Medulla oblongata (tissue), 1 donor: ENCODE data around the gene SAMD13.
"Not testable (repeated sequence)": the region's sequence is repeated elsewhere in the genome, so short reads cannot be mapped to it uniquely, and the experiment has no call there.

Experiments used
- DNase-seq: peaks from one replicate; pipeline ENCODE4 v3.0.0-alpha.2; 2015; ENCODE audit errors: extremely low spot score

Gene SAMD13

DNA sequence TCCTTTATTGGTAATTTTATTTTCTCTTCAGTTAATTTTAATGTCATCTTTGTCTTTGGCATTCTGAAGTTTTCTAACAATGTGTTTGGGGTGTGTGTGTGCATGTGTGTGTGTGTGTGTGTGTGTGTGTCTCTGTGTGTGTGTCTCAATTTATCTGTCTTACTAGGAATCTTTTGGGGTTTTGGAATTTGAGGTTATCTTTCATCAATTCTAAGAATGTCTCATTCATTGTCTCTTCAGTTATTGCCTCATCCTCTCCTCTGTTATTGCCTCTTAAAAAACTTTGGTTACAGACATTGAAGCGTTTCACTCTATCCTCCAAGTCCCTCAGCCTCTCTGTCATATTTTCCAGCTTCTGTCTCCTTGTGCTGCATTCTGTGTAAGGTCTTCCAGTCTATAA, 18.1 kb upstream of the SAMD13 start:
- no peak for DNase-seq

GRCh38 chr1:84286071-84286470, 15.4 kb upstream of the SAMD13 start:
- no peak for DNase-seq

DNA sequence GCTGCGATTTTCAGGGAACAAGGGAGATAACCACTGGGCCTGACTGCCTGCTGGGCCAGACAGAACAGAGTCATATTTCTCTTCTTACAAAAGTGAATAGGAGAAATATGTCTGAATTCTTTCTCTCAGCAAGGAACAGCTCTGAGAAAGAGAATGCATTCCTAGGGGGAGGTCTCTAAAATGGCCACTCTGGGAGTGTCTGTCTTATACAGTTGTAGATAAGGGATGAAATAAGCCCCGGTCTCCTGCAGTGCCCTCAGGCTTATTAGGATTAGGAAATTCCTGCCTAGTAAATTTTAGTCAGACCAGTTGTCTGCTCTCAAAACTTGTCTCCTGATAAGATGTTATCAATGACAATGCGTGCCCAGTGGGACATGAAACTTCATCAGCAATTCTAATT, 14.1 kb upstream of the SAMD13 start:
- not testable (repeated sequence) for DNase-seq

- DNase-seq, result peak; percentile 42
Measured at GRCh38 chr1:84289169-84289785, 12.2 kb upstream of the SAMD13 start.

DNA sequence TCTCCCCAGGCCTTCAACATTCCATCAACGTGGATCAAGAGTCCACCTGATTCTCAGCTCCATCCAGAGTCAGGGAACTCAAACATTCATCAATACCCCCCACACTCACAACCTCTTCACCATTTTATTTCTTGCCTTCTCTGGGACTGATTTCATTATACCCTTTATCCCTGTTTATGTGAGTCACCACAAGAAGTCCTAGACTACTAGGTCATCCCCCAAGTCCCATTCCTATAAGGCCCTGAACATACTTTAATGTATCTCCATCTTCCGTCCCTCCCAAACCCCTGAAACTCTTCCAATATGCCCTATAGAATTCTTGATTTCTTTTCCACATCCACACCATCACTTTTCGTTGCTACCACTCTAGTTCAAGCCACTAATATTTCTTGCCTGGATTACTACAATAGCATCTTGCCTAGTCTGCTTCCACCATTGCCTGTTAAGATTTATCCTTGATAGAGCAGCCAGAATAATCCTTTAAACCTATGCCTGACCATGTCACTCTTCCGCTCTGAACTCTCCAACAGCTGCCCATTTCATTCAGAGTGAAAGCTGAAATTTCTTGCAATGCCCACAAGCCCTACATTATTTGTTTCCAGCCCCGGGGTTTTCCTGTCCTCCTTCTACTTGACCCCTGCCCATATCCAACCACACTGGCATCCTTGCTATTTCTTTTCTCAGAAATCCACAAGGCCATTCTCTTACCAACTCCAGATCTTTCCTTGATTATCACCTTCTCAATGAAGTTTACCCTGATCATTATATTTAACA, 9.4 kb upstream of the SAMD13 start:
- no peak for DNase-seq

- DNase-seq, result no peak
Measured at GRCh38 chr1:84293766-84294165, 7.7 kb upstream of the SAMD13 start.

DNA sequence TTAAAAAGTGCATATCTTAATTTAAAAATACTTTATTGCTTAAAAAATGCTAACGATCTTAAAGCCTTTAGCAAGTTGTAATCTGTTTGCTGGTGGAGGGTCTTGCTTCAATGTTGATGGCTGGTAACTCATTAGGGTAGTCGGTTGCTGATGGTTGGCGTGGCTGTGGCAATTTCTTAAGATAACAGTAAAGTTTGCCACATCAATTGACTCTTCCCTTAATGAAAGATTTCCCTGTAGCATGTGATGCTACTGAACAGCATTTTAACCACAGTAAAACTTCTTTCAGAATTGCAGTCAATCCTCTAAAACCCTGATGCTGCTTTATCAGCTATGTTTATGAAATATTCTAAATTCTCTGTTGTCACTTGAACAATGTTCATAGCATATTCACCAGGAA, 6.8 kb upstream of the SAMD13 start:
- no peak for DNase-seq

DNA sequence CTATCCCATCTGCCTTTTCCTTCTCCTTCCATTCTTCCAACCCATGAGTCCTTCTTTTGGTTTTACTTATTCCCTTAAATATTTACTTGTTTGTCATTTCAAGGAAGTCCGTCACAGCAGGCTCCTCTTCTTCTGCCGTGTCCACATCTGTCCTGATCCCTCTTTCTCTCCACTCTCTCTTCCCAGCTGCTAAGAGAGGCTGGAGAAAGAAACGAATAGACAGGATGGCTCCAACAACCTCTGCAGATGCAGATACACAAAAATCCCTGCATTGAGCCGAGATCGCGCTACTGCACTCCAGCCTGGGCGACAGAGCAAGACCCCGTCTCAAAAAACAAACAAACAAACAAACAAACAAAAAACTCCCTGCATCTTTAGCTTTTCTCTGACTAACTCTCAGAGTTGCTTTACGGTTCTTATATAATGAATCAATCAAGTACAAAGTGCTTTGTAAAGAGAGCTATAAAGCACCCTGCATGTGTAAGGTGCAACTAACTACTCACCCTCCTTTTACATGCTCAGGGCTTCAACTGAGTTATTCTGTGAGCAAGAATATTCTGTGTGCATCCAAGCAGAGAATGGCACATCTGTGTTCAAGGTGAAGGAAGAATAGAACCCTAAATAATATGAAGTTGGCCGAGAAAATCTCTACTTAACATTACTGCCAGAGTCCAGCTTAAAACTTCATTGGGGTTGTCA, 3.8 kb upstream of the SAMD13 start:
- peak; percentile 33 for DNase-seq

DNA sequence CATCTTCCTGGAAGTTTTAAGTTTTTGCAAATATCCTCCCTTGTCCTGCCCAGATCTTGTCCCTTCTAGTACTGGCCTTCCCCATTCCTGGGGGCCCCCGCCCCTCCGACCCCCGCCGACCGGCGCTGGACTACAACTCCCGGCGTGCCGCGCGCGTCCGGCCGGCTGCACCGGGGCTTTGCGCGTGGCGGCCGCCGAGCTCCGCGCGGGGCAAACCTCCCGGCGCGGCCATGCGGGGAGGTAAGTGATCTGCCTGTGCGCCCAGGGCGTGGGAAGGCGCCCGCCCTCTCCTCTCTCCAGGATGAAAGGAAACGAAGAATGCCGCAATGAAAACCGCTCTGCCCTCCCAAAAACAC, 3.2 kb upstream of the SAMD13 start:
- DNase-seq, result peak; percentile 79

GRCh38 chr1:84298684-84299535, 2.6 kb upstream of the SAMD13 start:
- DNase-seq, result peak; percentile 65

DNA sequence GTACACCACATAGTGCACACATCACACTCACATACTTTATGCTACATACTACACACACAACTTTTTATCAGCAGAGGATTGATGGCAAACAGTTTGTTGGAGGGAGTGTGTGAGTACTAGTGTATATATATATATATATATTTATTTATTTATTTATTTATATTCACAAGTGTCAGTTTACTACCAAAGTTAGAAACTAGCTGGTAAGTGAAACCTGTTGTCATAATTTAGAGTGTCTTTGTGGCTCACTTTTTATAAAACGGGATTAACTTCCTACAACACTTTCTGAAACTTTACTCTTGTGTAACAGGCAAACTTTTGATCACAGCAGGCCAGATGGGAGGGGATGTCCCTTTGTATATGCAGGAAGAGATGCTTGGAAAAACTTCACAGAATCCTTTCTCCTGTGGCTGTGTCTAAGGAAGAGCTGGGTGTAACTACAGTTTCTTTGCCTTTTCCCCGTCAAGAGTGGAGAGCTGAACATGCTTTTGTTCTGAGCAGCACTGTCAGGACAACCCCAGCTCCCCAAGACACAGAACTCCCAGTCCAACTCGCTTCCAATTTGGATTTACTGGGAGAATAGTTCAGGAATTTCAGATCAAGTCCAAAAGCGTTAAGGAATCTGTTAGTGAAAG, 1.9 kb upstream of the SAMD13 start:
- peak; percentile 67 for DNase-seq

DNA sequence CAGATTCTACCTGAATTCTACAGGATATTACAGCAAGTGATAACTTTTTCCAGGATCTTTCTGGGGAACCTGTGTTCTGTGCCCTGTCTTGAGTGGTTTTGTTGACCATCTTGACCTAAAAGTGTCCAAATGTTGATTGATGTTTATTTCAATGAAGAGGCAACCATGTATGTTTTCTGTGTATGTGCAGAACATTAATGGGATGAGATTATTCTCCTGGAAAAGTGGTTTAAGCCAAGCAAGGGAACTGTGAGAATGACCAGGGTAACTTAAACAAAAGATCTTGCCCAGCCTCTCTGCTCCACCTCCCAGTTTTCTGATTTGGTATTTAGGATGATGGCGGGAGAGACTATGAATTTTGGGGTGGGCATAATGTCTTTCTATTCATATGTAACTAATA, 1.0 kb upstream of the SAMD13 start:
- DNase-seq, result peak; percentile 36

- no peak for DNase-seq
Measured at GRCh38 chr1:84301785-84302385, 377 bp downstream of the SAMD13 start.

DNA sequence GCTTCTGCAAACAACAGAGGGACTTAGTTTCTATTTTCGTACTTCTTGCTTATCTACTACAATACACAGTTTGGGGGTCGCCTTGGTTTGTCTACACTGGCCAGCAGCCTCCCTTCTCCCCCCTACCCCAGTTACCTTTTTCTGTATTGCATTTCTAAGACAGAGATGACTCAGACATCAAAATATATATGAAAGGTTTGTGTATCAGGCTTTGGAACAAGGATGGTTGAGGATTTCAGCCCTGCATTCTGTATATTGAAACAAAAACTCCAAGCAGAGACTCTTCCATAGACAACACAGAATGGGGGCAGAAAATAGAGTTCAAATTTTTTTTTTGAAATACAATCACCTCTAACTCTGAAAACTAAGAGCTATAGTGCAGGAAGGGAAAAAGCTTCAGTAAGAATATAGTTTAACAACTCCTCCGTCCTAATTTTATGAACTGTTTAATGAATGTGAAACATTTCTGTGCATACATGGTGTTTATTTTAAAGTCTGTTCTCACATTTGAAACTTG, 1.9 kb downstream of the SAMD13 start:
- DNase-seq, result peak; percentile 59

GRCh38 chr1:84307398-84307797, 5.9 kb downstream of the SAMD13 start:
- no peak for DNase-seq

GRCh38 chr1:84311296-84311695, 9.8 kb downstream of the SAMD13 start:
- no peak for DNase-seq

DNA sequence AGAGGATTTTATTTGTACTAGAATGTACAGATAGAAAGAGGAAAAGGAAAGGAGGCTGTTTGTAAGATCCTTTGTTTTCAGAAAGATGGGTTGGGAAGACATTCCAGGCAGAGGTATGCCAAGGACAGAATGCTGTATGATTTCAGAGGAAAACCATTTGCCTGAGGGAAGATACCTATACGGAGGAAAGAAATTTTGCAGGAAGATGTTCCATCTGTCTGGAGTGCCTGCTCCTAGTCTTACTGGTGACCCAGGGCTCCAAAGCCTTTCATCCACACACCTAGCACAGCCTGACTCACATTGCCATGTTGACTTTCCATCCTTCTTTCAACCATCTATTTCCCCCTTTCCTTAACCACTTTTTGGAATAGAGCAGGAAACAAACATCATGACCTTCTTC, 18.2 kb downstream of the SAMD13 start:
- DNase-seq, result no peak

- DNase-seq, result no peak
Measured at GRCh38 chr1:84327830-84328229, 26.3 kb downstream of the SAMD13 start.

DNA sequence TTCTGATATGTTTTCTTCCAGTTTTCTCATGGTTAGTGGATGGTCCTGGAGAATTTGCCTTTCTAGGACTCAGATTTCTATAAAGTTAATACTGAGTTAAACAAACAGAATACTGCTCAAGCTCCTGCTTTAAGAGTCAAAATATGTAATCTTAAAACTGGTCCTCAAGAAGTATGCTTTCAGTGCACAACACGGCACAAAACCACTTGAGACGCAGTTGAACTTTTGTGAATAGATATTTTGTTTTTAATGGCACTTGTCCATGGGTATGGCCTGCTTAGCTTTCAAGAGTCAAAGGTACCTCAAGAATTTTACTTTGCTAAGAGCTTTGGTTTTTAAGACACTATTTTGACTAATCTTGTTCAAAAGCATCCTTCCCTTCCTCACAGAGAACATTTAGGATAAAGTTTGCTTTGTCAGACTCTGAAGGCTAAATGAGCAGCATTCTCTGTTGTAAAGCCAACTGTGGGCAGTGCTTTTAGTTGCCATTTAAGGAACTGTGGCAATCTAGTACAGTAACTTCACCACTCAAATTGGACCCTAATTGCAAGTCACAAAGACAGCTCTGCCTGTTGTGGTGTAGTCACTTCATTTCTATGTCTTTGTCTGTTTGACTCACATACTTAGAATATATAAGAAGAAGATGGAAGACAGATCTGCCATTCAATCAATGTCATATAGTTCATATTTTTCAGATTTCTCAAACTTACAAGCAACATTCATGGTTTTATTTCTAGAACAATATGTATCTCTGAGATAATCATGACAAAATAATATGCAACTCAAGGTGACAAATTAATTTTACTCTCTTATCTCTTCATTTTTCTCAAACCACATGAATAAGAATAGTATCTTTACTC, 28.8 kb downstream of the SAMD13 start:
- no peak for DNase-seq

DNA sequence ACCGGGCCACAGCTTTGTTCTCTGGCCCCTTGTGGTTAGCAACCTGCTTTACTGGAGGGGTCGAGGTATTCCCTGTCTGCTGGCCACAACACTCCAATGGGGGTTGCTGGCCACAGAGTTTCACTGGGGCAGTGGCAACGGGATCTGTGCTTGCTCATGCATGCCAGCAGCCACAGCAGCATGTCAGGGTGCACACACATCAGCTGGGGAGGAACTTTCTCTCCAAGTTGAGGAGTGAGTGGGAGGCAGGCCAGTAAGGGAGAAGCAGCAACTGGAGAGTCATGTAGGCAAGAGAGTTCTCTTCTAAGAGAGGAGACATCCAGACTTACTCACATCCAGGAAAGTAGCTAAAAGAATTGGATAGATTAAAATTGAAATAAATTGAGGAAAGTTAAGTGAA, 38.0 kb downstream of the SAMD13 start:
- no peak for DNase-seq
